ENCODE data around the gene PRLHR.
"Not testable (repeated sequence)": the region's sequence is repeated elsewhere in the genome, so short reads cannot be mapped to it uniquely, and the experiment has no call there.

Gene PRLHR

GRCh38 chr10:118595598-118596425, at the start of gene PRLHR:
Gene PRLHR, minus strand, starts transcription at chr10:118595648. Its CDS starts 404 bp downstream, at chr10:118595244.
- no peak for DNase-seq

GRCh38 chr10:118642228-118642627, 46.8 kb upstream of the PRLHR start:
- DNase-seq: no peak

GRCh38 chr10:118638680-118639079, 43.2 kb upstream of the PRLHR start:
- no peak for DNase-seq

GRCh38 chr10:118635674-118636402, 40.4 kb upstream of the PRLHR start:
- no peak for DNase-seq

GRCh38 chr10:118633786-118634185, 38.3 kb upstream of the PRLHR start:
- no peak for DNase-seq

GRCh38 chr10:118629211-118629610, 33.8 kb upstream of the PRLHR start:
- no peak for DNase-seq

GRCh38 chr10:118628397-118628796, 32.9 kb upstream of the PRLHR start:
- DNase-seq: no peak

GRCh38 chr10:118626953-118627352, 31.5 kb upstream of the PRLHR start:
- DNase-seq: no peak

GRCh38 chr10:118625504-118625903, 30.1 kb upstream of the PRLHR start:
- DNase-seq: no peak

GRCh38 chr10:118624747-118625146, 29.3 kb upstream of the PRLHR start:
- no peak for DNase-seq

- no peak for DNase-seq
Observed at GRCh38 chr10:118621304-118621942, 26.0 kb upstream of the PRLHR start.

- DNase-seq: not testable (repeated sequence)
Observed at GRCh38 chr10:118613863-118614262, 18.4 kb upstream of the PRLHR start.

GRCh38 chr10:118610577-118610976, 15.1 kb upstream of the PRLHR start:
- no peak for DNase-seq

GRCh38 chr10:118607768-118608354, 12.4 kb upstream of the PRLHR start:
- DNase-seq: no peak

GRCh38 chr10:118605694-118606093, 10.2 kb upstream of the PRLHR start:
- DNase-seq: no peak

GRCh38 chr10:118596426-118597124, 1.1 kb upstream of the PRLHR start:
- DNase-seq: no peak

- no peak for DNase-seq
Observed at GRCh38 chr10:118595064-118595420, 406 bp downstream of the PRLHR start.

- peak; percentile 28 for DNase-seq
Observed at GRCh38 chr10:118594392-118595063, 920 bp downstream of the PRLHR start.

- no peak for DNase-seq
Observed at GRCh38 chr10:118592675-118593330, 2.6 kb downstream of the PRLHR start.

- no peak for DNase-seq
Observed at GRCh38 chr10:118590334-118590733, 5.1 kb downstream of the PRLHR start.

GRCh38 chr10:118587881-118588651, 7.4 kb downstream of the PRLHR start:
- DNase-seq: no peak
